GM12891 (cell line): ENCODE measurements around the gene FBLN2.

Experiments used
- POLR2A ChIP-seq: IDR thresholded peaks from 2 replicates; pipeline ENCODE4 v1.6.1; 2011; ENCODE audit warnings: low read depth, low read length, control low read depth
- POLR2AphosphoS5 ChIP-seq: IDR thresholded peaks from 2 replicates; pipeline ENCODE4 v1.6.1; 2011; ENCODE audit warnings: low read depth, low read length, control low read depth
- POU2F2 ChIP-seq: IDR thresholded peaks from 2 replicates; pipeline ENCODE4 v1.6.1; 2011; ENCODE audit warnings: low read depth, mild to moderate bottlenecking, control low read depth, low read length, moderate library complexity
- TAF1 ChIP-seq: IDR thresholded peaks from 2 replicates; pipeline ENCODE4 v1.6.1; 2011; ENCODE audit warnings: low read depth, low read length, control low read depth

DNA sequence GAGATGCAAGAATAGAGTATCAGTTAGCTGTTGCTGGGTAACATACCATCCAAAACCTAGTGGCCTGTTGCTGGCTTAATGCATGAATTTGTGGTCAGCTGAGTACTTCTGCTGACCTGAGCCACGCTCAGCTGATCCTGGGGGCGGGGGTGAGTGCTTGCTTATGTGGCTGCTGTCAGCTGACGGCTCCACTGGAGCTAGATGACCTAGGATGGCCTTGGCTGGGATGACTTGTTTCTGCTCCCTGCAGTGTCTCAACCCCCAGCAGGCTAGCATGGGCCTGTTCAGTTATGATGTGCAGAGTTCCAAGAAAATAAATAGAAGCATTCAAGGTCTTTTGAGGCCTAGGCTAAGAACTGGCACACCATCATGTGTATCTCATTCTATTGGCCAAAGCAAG lies 63.9 kb downstream of the FBLN2 start:
- TF ChIP-seq POLR2A (no peak), POU2F2 (no peak), POLR2AphosphoS5 (no peak), TAF1 (no peak)
